ENCODE results near the gene SLC30A1. TPM values are rescaled to one million over a fixed set of nuclear protein-coding genes. Genes with fewer than 3 reads are reported as not detected.

SLC30A1 gene
- total RNA-seq, 1 experiment from 2014 or later = 6.7 TPM

GRCh38 chr1:211607754-211608473 is 29.0 kb upstream of the SLC30A1 start:
- no TSS peak for BruUV-seq (replicated peaks)
- intact Hi-C loops (cut with micrococcal nuclease) = no loop called here
- CTCF ChIA-PET = no interaction called here

GRCh38 chr1:211606914-211607753 is 28.2 kb upstream of the SLC30A1 start:
- no peak for TF ChIP-seq EZH2 (IDR thresholded peaks at IDR 0.05; ENCODE audit: low read length, unreplicated experiment)
- TF ChIP-seq EZH2phosphoT487 (IDR thresholded peaks at IDR 0.05; ENCODE audit: borderline replicate concordance, low read length) = no peak
- TF ChIP-seq, protein P1, sequence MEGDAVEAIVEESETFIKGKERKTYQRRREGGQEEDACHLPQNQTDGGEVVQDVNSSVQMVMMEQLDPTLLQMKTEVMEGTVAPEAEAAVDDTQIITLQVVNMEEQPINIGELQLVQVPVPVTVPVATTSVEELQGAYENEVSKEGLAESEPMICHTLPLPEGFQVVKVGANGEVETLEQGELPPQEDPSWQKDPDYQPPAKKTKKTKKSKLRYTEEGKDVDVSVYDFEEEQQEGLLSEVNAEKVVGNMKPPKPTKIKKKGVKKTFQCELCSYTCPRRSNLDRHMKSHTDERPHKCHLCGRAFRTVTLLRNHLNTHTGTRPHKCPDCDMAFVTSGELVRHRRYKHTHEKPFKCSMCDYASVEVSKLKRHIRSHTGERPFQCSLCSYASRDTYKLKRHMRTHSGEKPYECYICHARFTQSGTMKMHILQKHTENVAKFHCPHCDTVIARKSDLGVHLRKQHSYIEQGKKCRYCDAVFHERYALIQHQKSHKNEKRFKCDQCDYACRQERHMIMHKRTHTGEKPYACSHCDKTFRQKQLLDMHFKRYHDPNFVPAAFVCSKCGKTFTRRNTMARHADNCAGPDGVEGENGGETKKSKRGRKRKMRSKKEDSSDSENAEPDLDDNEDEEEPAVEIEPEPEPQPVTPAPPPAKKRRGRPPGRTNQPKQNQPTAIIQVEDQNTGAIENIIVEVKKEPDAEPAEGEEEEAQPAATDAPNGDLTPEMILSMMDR (conservative IDR thresholded peaks at IDR 0.05; ENCODE audit: low read depth, low read length) = no peak
- Histone ChIP-seq H2AFZ (ENCODE audit: low read length) (no peak overlapping the region), H3K4me1 (ENCODE audit: insufficient read depth, low read length) (peaks cover 25% of the 10 kb centered on the region), H3K79me2 (ENCODE audit: low read length) (no peaks in the 10 kb centered on the region), H3K9ac (ENCODE audit: low read length) (no peak overlapping the region), H3K4me3 (ENCODE audit: low read length) (no peak overlapping the region), H3K9me2 (replicated peaks; ENCODE audit: low read length) (no peaks in the 10 kb centered on the region), H3K36me3 (ENCODE audit: low read depth, low read length) (no peaks in the 10 kb centered on the region), H3K4me2 (ENCODE audit: low read length) (no peak overlapping the region), H3K27ac (ENCODE audit: low read length) (no peak overlapping the region), H4K20me1 (ENCODE audit: low read length) (no peaks in the 10 kb centered on the region), H3K9me3 (ENCODE audit: low read length) (no peaks in the 10 kb centered on the region), H3F3A (ENCODE audit: low read length, unreplicated experiment) (no peaks in the 10 kb centered on the region), H3K27me3 (ENCODE audit: low read length) (no peaks in the 10 kb centered on the region)
- CTCF ChIA-PET = no interaction called here
- POLR2A ChIA-PET (ENCODE audit: unreplicated experiment) = no interaction called here
- no peak for DNase-seq
- intact Hi-C loops (cut with micrococcal nuclease) = no loop called here
- BruUV-seq (replicated peaks) = no TSS peak
- no peak for ATAC-seq

More at GRCh38 chr1:211607754-211608473, 29.0 kb upstream of the SLC30A1 start:
- Histone ChIP-seq H3K9ac (ENCODE audit: low read length) (no peak overlapping the region), H3K79me2 (ENCODE audit: low read length) (no peaks in the 10 kb centered on the region), H3K27ac (ENCODE audit: low read length) (no peak overlapping the region), H3F3A (ENCODE audit: low read length, unreplicated experiment) (no peaks in the 10 kb centered on the region), H3K9me3 (ENCODE audit: low read length) (no peaks in the 10 kb centered on the region), H4K20me1 (ENCODE audit: low read length) (no peaks in the 10 kb centered on the region), H3K36me3 (ENCODE audit: low read depth, low read length) (no peaks in the 10 kb centered on the region), H2AFZ (ENCODE audit: low read length) (no peak overlapping the region), H3K9me2 (replicated peaks; ENCODE audit: low read length) (no peaks in the 10 kb centered on the region), H3K4me1 (ENCODE audit: insufficient read depth, low read length) (peaks cover 18% of the 10 kb centered on the region), H3K4me2 (ENCODE audit: low read length) (no peak overlapping the region), H3K27me3 (ENCODE audit: low read length) (no peaks in the 10 kb centered on the region), H3K4me3 (ENCODE audit: low read length) (no peak overlapping the region)
- no peak for ATAC-seq
- no peak for DNase-seq
- TF ChIP-seq, protein P1 (conservative IDR thresholded peaks at IDR 0.05; ENCODE audit: low read depth, low read length) = no peak
- TF ChIP-seq EZH2 (IDR thresholded peaks at IDR 0.05; ENCODE audit: low read length, unreplicated experiment) (no peak), EZH2phosphoT487 (IDR thresholded peaks at IDR 0.05; ENCODE audit: borderline replicate concordance, low read length) (no peak)
- POLR2A ChIA-PET (ENCODE audit: unreplicated experiment) = no interaction called here

Data from PC-3 (cell line).